GM19238 (cell line): Measurements from ENCODE around the gene MMP25.
"Not testable (repeated sequence)": the region's sequence is repeated elsewhere in the genome, so short reads cannot be mapped to it uniquely, and the experiment has no call there.

Experiments
- DNase-seq: peaks from one replicate; pipeline ENCODE4 v3.0.0; 2011; ENCODE audit warnings: low spot score; ENCODE audit not compliant: insufficient read length

Gene MMP25

DNA sequence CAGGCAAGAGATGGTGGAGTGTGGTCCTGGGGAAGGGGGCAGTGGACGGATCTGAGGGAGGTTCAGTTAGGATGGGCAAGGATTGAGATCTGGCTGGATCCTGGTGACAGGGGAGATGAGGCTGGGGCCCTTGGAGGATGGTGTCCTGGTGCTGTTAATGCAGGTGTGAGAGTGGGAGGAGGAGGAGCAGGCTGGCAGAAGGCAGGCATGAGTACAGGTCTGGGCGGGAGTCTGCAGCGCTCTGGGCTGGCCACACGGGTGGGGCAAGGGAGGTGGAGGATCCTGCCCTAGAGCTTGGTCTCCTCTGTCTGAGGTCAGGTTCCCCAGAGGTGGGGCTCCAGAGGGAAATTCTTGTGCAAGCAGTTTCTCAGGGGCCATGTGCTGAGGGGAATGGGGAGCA, 25.8 kb downstream of the MMP25 start:
- not testable (repeated sequence) for DNase-seq

DNA sequence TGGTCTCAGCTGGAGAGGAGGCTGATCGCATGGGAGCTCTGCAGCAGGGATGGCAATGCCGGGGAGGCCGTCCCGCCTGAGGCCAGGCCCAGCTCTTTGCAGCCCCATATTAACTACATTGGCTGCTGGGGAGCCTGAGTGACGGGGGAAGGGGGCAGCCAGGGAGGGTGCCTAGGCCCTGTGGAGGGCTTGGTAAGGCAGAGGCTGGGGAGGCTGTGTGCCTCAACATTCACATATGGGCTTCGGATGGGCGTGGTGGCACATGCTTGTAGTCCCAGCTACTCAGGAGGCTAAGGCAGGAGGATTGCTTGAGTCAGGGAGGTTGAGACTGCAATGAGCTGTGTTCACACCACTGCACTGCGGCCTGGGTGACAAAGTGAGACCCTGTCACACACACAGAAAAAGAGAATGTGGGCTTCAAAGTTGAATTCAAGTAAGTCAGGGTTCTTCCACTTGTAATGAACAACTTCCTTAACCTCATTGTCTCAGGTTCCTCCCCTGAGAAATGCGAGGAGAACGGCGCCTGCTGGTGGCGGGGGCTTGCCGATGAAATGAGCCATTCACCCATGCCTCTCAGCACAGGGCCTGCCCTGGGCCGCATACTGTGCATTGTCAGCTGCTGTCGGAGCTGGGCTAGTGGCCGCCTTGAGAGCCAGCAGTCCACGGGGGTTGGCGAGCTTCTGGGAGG, 26.4 kb downstream of the MMP25 start:
- DNase-seq: not testable (repeated sequence)

DNA sequence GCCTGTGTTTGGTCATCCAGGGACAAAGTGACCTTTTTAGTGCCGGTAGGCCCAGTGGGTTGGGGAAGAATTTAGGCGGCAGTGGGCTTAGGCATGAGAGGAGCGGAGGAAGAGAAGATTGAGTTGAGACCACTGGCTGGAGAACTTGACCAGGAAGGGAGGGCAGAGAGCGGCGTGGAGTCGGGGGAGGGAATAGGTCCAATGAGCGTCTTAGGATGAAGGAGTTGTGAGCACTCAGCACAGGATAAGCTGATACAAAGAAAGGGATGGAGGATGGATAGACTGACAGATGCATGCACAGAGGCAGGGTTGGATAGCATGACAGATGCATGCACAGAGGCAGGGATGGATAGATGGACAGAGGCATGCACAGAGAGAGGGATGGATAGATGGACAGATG, 27.1 kb downstream of the MMP25 start:
- DNase-seq: no peak

DNA sequence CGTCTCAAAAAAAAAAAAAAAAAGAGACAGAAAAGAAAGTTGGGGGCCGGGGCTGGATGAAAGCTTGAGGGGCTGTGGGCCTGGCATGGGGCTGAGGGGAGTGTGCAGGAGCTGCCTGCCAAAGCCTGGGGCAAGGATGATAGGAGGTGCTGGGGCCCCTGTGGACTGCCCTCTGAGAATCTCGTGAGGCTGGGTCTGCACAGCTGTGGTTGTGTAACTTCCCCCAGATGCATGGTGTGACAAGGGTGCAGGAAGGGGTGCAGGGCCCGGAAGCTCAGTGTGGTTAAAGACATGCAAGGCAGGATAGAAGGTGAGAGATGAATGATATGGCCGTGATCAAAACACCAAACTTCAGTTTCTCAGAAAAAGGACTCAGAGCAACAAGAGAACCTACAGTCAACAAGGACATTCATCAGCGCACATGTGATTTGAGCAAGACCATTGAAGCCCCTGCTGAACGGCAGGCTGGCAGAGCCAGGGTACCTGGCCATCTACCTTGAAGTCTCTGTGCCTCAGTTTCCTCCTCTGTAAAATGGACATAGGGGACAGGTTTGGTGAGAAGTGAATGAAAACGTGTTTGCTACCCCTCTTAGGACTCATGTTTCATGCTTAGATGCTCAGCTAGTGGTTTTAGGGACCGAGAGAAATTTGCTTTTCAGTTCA, 28.6 kb downstream of the MMP25 start:
- DNase-seq: peak; percentile 78

DNA sequence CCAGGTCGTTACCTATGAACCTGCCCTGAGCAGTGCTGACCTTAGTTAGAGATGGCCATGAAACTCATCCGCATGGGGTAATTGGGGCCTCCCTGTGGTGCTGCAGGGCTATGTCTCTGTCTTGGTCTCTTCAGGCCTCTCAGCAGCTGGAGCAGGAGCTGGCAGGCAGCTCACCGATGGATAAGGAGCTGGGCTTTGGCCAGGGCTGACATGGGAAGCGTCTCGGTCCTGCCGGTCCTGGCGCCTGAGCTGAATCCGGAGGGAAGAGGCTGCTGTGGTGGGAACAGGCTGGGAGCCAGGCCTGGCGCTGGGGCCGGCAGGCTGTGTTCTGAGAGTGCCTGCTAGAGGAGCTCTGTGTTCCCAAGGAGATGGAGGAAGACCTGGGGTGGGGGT, 29.2 kb downstream of the MMP25 start:
- no peak for DNase-seq

DNA sequence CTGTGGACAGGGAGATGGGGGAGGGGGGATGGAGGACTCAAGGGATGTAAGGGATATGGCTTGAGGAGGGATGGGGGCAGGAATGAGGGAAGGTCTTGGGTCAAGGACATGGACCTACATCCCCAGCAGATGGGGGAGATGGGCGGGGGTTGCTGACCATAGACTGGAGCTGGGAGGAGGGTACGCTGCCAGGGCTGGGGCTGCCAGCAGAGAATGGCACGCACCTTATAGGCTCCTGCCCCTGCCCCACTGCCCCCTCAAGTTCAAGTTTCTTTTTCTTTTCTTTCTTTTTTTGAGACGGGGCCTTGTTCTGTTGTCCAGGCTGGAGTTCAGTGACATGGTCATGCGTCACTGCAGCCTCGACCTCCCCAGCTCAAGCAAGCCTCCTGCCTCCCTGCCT, 29.6 kb downstream of the MMP25 start:
- DNase-seq: not testable (repeated sequence)

- no peak for DNase-seq
Measured at GRCh38 chr16:3076577-3076976, 30.2 kb downstream of the MMP25 start.

- DNase-seq: no peak
Measured at GRCh38 chr16:3080024-3080423, 33.7 kb downstream of the MMP25 start.

DNA sequence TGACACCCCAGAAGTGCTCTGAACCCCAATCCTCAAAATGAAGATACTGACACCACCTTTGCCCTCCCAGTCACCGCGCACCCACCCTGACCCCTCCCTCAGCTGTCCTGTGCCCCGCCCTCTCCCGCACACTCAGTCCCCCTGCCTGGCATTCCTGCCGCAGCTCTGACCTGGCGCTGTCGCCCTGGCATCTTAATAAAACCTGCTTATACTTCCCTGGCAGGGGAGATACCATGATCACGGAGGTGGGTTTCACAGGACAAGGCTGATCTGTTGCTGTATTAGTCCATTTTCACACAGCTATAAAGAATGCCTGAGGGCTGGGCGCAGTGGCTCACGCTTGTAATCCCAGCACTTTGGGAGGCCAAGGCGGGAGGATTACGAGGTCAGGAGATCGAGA, 35.6 kb downstream of the MMP25 start:
- DNase-seq: not testable (repeated sequence)

DNA sequence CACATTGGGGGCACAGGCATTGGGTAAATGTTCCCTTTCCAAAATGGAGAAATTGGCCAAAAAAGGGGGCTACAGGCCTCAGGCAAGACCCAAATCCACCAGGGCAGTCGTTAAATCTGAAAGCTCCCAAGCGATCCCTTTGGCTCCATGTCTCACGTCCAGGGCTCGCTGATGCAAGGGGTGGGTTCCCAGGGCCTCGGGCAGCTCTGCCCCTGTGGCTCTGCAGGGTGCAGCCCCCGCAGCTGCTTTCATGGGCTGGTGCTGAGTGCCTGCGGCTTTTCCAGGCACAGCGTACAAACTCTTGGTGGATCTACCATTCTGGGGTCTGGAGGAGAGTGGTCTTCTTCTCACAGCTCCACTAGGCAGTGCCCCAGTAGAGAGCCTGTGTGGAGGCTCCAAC, 37.0 kb downstream of the MMP25 start:
- DNase-seq: not testable (repeated sequence)

DNA sequence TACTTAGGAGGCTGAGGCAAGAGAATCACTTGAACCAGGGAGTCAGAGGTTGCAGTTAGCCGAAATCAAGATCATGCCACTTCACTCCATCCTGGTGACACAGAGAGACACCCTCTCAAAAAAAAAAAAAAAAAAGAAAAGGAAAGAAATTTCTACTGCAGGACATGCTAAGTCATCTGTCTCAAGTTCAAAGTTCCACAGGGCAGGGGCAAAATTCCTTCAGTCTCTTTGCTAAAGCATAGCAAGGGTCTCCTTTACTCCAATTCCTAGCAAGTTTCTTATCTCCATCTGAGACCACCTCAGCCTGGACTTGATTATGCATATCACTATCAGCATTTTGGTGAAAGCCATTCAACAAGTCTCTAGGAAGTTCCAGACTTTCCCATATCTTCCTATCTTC, 38.1 kb downstream of the MMP25 start:
- DNase-seq: no peak

DNA sequence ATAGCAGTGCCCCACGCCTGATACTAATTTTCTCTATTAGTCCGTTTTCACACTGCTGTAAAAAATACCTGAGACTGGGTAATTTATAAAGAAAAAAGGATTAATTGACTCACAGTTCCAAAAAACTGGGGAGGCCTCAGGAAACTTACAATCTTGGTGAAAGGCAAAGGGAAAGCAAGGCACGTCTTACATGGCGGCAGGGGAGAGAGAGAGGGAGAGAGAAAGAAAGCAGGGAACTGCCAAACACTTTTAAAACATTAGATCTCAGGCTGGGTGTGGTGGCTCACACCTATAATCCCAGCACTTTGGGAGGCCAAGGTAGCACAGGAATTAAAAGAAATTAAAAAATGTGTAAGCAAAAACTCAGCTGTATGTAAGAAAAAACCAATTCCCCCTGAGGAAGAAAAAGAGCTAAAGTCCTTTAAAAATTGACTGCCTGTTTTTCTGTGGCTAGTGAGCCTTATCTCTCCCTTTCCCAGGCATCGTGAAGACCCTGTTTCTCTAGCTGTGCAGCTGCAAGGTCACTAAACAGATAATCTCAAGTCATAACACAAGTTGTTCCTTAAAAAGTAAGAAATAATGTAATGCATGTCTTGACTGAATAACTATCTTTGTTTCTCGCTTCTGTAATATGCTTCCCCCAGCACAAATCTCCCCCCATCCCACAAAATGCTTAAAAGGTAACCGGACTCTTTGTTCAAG, 38.8 kb downstream of the MMP25 start:
- no peak for DNase-seq

DNA sequence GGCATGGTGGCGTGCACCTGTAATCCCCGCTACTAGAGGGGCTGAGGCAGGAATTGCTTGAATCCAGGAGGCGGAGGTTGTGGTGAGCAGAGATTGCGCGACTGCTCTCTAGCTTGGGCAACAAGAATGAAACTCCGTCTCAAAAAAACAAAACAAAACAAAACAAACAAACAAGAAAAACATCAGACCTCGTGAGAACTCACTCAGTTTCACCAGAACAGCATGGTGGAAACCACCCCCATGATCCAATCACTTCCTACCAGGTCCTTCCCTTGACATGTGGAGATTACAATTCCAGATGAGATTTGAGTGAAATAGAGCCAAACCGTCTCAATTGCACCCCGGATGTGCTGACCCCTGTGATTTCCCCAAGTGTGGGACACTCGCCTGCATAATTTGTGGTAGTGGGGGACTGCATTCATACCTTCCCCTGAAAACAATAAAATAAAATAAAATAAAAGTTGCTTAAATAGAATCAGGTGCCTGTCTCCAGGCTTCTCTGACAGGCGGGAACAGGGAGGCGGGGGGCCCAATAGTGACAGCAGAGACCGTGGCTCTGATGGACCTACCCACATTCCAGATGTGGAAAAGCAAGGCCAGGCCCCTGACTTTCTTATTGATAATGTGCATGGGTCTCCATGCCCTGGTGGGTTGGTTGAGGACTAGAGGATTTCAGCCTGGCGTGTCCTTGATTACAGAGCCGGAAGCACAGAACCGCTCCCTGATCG, 39.7 kb downstream of the MMP25 start:
- DNase-seq: no peak

GRCh38 chr16:3086596-3087242, 40.4 kb downstream of the MMP25 start:
- no peak for DNase-seq

DNA sequence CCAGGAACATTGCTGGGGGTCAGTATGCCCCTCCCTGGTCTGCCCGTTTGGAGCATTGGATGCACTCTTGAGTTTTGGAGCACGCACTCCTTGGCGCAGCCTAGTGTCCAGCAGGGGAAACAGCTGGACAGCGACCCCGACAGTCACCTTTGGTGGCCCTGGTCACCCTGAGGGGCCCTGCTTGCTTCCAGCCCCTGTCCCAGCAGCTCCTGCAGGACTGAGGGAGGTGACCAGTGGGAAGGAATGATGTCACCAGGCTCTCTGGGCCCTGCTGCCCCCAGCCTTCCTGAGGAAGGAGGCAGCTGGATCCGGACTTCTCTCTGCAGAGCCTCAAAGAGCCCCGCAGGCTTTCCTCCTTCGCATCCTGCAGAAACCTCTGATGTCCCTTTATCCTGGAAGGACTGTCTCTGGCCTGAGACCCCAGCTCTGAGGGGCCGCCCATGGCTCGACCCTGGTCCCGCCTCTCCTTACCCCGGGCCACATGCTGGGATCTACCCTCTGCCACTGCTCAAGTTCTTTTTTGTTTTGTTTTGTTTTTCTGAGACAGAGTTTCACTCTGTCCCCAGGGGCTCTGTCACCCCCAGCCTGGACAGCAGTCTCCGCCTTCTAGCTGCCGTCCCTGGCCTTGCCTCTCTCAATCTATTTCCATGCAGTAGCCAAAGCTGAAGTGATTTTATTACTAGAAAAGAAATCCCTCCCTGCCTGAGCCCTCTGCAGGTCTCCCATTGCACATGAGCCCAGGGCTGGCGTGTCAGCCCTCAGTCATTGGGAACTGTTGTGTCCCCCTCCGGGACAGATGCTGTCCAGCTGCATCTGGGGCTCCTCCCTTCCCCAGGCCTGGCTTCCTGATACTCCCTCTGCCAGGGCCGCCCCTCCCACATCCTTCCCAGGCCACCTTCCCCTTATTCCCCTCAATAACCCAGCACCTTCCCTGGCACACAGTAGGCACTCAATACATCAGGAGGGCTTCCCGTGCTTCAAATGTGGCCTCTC, 41.2 kb downstream of the MMP25 start:
- DNase-seq: no peak

DNA sequence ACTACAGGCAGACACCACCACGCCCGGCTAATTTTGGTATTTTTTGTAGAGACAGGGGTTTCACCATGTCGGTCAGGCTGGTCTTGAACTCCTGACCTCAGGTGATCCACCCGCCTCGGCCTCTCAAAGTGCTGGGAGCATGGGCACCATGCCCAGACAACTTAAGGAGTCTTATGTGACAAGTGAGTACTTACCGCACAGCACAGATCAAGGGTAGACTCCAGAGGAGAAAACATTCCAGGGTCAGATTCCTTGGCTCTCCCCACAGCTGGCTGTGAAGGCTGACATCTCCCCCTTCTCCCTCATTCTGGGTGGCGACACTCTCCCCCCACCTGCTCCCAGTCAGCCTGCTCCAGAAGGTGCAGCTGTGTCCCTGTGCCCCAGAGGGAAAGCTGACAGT, 42.1 kb downstream of the MMP25 start:
- no peak for DNase-seq

GRCh38 chr16:3088925-3089716, 42.8 kb downstream of the MMP25 start:
- no peak for DNase-seq

DNA sequence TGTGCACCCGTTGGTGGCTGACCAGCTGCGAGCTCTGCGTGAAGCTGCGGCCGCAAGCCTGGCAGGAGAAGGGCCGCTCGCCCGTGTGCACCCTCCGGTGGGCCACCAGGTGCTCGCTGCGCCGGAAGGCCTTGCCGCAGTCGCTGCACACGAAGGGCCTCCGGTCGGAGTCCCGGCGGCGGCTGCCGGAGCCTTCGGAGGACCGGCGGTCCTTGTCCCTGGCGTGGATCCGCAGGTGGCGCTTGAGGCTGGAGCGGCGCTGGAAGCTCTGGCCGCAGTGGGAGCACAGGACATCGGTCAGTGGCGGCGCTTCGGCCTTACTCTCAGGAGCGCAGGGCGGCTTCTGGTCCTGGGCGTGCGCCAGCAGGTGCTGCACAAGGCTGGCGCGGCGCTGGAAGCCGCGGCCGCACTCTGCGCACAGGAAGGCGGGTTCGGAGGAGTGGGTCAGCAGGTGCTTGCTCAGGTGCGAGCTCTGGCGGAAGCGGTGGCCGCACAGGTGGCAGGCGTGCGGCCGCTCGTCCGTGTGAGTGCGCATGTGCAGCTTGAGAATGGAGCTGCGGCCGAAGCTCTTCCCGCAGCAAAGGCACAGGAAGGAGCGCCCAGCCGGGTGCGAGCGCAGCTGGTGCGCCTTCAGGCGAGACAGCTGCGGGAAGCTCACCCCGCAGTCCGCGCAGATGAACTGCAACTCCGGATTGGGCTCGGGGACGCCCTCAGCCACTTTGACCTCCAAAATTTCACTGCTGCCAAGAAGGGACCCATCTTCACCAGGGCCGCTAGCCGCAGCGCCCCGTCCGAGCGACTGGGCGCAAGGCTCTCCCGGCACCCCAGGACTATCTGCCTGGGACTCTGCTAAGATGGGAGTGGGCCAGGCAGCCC, 43.6 kb downstream of the MMP25 start:
- DNase-seq: no peak
